Measurements from ENCODE around the gene NIT1.
A peak's percentile ranks its signal among the peaks of the same experiment; 100 is the strongest.
"Not testable (repeated sequence)": the region's sequence is repeated elsewhere in the genome, so short reads cannot be mapped to it uniquely, and the experiment has no call there.

The NIT1 gene

GRCh38 chr1:161115961-161116360, 1.9 kb upstream of the NIT1 start:
- not testable (repeated sequence) for DNase-seq

- DNase-seq: no peak
Observed at GRCh38 chr1:161119092-161119903, 1.4 kb downstream of the NIT1 start.

- DNase-seq: no peak
Observed at GRCh38 chr1:161121042-161121650, 3.2 kb downstream of the NIT1 start.

GRCh38 chr1:161121834-161122233, 3.9 kb downstream of the NIT1 start:
- DNase-seq: no peak

GRCh38 chr1:161122967-161123366, 5.1 kb downstream of the NIT1 start:
- DNase-seq: no peak

GRCh38 chr1:161127649-161128048, 9.7 kb downstream of the NIT1 start:
- no peak for DNase-seq

GRCh38 chr1:161128591-161129420, 10.9 kb downstream of the NIT1 start:
- no peak for DNase-seq

GRCh38 chr1:161130266-161130665, 12.4 kb downstream of the NIT1 start:
- DNase-seq: no peak

- DNase-seq: no peak
Observed at GRCh38 chr1:161131523-161132409, 13.9 kb downstream of the NIT1 start.

GRCh38 chr1:161132410-161133219, 14.7 kb downstream of the NIT1 start, which contains the start of gene DEDD:
Gene DEDD, minus strand, starts transcription at chr1:161132667. Its CDS starts 8,205 bp downstream, at chr1:161124462.
- DNase-seq: peak; percentile 99

- no peak for DNase-seq
Observed at GRCh38 chr1:161133220-161133740, 15.4 kb downstream of the NIT1 start.

- DNase-seq: no peak
Observed at GRCh38 chr1:161137881-161138280, 20.0 kb downstream of the NIT1 start.

- no peak for DNase-seq
Observed at GRCh38 chr1:161138431-161138830, 20.5 kb downstream of the NIT1 start.

- DNase-seq: peak; percentile 60
Observed at GRCh38 chr1:161139766-161140165, 21.9 kb downstream of the NIT1 start.

- no peak for DNase-seq
Observed at GRCh38 chr1:161140755-161141400, 23.0 kb downstream of the NIT1 start.

GRCh38 chr1:161145832-161146231, 27.9 kb downstream of the NIT1 start:
- no peak for DNase-seq

GRCh38 chr1:161153176-161153575, 35.3 kb downstream of the NIT1 start:
- no peak for DNase-seq

GRCh38 chr1:161153682-161154337, 35.9 kb downstream of the NIT1 start, which contains the start of gene UFC1:
Gene UFC1, plus strand, starts transcription at chr1:161153978. Its CDS starts 20 bp downstream, at chr1:161153998.
- DNase-seq: peak; percentile 91

- DNase-seq: no peak
Observed at GRCh38 chr1:161157867-161158266, 40.0 kb downstream of the NIT1 start.
